Progenitor cell of endocrine pancreas (in vitro differentiated cells): Measurements from ENCODE around the gene PTGIS. TPM values are rescaled to one million over a fixed set of nuclear protein-coding genes. Genes with fewer than 3 reads are reported as not detected.

ENCODE experiments used
- DNase-seq: peaks from one replicate; pipeline ENCODE4 v3.0.0; 2021; ENCODE audit warnings: low spot score; ENCODE audit not compliant: unreplicated experiment
- H3K27ac Mint-ChIP-seq: 2 replicates; pipeline ENCODE4 v1.8.0; 2021; ENCODE audit warnings: mild to moderate bottlenecking, moderate library complexity, mixed read lengths
- H3K27me3 Mint-ChIP-seq: 2 replicates; pipeline ENCODE4 v1.8.0; 2021; ENCODE audit warnings: mixed read lengths
- H3K36me3 Mint-ChIP-seq: 2 replicates; pipeline ENCODE4 v1.8.0; 2022; ENCODE audit warnings: mixed read lengths; ENCODE audit not compliant: insufficient read depth
- H3K4me1 Mint-ChIP-seq: 2 replicates; pipeline ENCODE4 v1.8.0; 2021; ENCODE audit warnings: low read depth, mixed read lengths
- H3K4me3 Mint-ChIP-seq: 2 replicates; pipeline ENCODE4 v1.8.0; 2021; ENCODE audit warnings: low read depth, mild to moderate bottlenecking, moderate library complexity, mixed read lengths
- H3K9me3 Mint-ChIP-seq: 2 replicates; pipeline ENCODE4 v1.8.0; 2021; ENCODE audit warnings: low read depth, mixed read lengths
- total RNA-seq: library from RNA; stranded (reverse); gene quantifications from 2 replicates; pipeline ENCODE4 v1.2.1, GENCODE V29; 2021
- TF ChIP-seq, protein P1 (sequence below): fragments of 200-600 bp; sonication (generic); IDR thresholded peaks from one replicate; pipeline ENCODE4 v1.5.0; 2021; ENCODE audit warnings: antibody characterized with exemption, mild to moderate bottlenecking; ENCODE audit not compliant: unreplicated experiment

PTGIS gene
- total RNA-seq, 1 donor from 2014 or later = 19.3 TPM

DNA sequence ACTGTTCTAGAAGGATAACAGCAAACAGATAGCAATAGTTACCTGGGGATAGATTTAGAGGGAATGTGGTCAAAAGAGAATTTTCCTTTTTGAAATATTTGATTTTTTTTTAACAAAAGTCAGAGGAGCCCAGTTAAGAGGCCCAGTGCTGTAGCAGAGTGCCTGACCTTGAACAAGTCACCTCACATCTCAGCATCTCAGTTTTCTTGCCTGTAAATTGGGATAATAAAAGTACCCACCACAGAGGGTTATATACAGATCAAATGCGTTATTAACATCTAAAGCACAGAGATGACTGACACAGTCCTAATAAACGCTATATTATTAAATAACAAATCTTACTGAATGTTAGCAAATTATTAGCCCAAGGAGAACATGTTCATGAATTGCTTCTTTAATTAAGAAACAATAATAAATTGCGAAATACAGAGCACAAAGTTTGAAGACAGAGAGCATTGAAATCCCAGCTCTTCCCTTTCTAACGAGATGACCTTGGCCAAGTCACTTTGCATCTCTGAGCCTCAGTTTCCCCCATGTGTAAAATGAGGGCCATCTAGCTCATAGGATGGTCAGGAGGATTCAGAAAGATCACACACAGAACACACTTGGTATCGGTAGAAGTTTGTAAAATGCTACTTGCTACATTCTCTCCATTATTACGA is 35.5 kb downstream of the PTGIS start:
- no peaks in the 10 kb centered on the region for H3K9me3 Mint-ChIP-seq
- peaks cover 7% of the 10 kb centered on the region for H3K36me3 Mint-ChIP-seq
- H3K27me3 Mint-ChIP-seq = no peaks in the 10 kb centered on the region
- no peaks in the 10 kb centered on the region for H3K4me1 Mint-ChIP-seq
- no peak overlapping the region for H3K27ac Mint-ChIP-seq
- TF ChIP-seq, protein P1, sequence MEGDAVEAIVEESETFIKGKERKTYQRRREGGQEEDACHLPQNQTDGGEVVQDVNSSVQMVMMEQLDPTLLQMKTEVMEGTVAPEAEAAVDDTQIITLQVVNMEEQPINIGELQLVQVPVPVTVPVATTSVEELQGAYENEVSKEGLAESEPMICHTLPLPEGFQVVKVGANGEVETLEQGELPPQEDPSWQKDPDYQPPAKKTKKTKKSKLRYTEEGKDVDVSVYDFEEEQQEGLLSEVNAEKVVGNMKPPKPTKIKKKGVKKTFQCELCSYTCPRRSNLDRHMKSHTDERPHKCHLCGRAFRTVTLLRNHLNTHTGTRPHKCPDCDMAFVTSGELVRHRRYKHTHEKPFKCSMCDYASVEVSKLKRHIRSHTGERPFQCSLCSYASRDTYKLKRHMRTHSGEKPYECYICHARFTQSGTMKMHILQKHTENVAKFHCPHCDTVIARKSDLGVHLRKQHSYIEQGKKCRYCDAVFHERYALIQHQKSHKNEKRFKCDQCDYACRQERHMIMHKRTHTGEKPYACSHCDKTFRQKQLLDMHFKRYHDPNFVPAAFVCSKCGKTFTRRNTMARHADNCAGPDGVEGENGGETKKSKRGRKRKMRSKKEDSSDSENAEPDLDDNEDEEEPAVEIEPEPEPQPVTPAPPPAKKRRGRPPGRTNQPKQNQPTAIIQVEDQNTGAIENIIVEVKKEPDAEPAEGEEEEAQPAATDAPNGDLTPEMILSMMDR = no peak
- H3K4me3 Mint-ChIP-seq = no peak overlapping the region
- DNase-seq = no peak

DNA sequence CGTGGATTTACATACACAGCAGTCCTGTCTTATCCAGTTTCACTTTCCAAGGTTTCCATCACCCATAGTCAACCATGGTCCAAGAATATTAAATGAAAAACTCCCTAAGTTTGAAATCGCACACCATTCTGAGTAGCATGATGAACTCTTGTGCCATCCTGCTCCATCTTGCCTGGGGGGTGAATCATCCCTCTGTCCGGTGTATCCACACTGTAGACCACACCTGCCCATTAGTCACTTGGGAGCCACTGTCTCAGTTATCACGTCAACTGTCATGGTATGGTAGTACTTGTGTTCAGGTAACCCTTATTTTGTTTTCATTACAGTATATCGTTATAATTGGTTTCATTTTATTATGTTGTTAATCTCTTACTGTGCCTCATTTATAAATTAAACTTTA is 38.5 kb downstream of the PTGIS start:
- no peak for DNase-seq

DNA sequence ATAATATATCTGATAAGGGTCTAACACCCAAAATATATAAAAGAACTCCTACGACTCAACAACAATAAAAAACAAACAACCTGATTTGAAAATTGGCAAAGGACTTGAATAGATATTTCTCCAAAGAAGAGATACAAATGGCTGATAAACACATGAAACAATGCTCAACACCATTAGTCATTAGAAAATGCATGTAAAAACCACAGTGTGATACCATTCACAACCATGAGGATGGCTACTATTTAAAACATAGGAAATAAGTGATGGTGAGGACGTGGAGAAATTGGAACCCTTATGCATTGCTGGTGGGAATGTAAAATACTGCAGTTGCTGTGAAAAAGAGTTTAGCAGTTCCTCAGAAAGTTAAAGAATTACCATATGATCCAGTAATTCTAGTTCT is 41.4 kb downstream of the PTGIS start:
- TF ChIP-seq, protein P1 = no peak
- H3K27ac Mint-ChIP-seq = no peak overlapping the region
- no peak for DNase-seq
- peaks cover 14% of the 10 kb centered on the region for H3K36me3 Mint-ChIP-seq
- no peak overlapping the region for H3K4me3 Mint-ChIP-seq
- no peaks in the 10 kb centered on the region for H3K27me3 Mint-ChIP-seq
- H3K4me1 Mint-ChIP-seq = no peaks in the 10 kb centered on the region
- H3K9me3 Mint-ChIP-seq = no peaks in the 10 kb centered on the region

More for the DNA sequence above, 38.5 kb downstream of the PTGIS start:
- no peaks in the 10 kb centered on the region for H3K9me3 Mint-ChIP-seq
- no peaks in the 10 kb centered on the region for H3K4me1 Mint-ChIP-seq
- no peak overlapping the region for H3K27ac Mint-ChIP-seq
- H3K4me3 Mint-ChIP-seq = no peak overlapping the region
- peaks cover 10% of the 10 kb centered on the region for H3K36me3 Mint-ChIP-seq
- no peaks in the 10 kb centered on the region for H3K27me3 Mint-ChIP-seq
- TF ChIP-seq, protein P1 = no peak

DNA sequence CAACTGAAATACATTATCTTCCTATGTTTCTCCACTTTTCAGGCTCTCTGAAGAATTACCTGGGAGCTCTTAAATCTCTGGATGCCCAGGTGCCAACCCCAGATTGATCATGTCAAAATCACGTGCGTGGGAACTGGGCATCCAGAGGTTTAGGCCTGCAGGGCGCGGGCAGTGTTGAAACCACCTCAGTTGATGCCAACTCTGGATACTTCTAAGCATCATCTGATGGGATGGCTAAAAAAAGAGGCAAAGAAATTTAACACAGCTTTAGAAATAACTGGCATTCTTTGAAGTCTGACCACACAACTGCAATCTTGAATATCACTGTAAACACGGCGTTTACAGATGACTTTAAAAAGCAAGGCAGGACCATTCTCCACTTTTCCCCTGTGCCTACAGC is 41.9 kb downstream of the PTGIS start:
- Mint-ChIP-seq H3K27me3 (no peaks in the 10 kb centered on the region), H3K4me1 (no peaks in the 10 kb centered on the region), H3K36me3 (peaks cover 14% of the 10 kb centered on the region), H3K4me3 (no peak overlapping the region), H3K9me3 (no peaks in the 10 kb centered on the region), H3K27ac (no peak overlapping the region)
- DNase-seq = no peak
- TF ChIP-seq, protein P1 = no peak

DNA sequence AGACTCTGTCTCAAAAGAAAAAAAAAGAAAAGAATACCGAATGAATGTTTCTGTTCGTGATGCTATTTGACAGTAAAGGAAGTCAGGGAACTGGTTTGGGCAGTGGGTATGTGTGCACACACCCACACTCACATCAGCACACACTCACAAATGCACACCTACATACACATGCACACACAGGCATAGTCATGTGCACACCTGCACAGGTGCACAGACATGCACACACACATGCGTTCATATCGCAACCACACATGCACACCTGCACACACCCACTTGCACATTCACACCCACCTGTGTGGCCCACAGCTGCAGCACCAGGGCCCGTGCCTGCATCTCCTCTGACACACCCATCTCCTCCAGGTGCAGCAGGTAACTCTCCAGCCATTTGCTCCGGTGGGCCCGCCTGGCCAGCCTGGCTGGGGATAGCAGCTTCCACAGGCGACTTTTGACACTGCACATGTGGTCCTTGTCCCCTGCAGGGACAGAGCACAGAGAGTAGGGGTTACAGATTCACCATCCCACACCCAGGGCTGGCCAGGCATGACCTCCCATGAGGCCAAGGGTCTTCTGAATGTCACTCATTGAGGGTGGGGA is 44.1 kb downstream of the PTGIS start:
- Mint-ChIP-seq H3K27ac (no peak overlapping the region), H3K36me3 (peaks cover 14% of the 10 kb centered on the region), H3K4me1 (no peaks in the 10 kb centered on the region), H3K9me3 (no peaks in the 10 kb centered on the region), H3K27me3 (no peaks in the 10 kb centered on the region), H3K4me3 (no peak overlapping the region)
- TF ChIP-seq, protein P1 = no peak
- DNase-seq = no peak
